Prostate gland (tissue), 2 donors: ENCODE results near the gene CHCHD3.

Experiments
- CTCF ChIP-seq, 4 experiments: fragments of 200-600 bp in 2 of 4; fragments of 450-650 bp in 2 of 4; sonication (generic) in 2 of 4; IDR thresholded peaks; 1 replicate in 3 of 4; 2 replicates in 1 of 4; pipeline ENCODE4 v1.5.1; 2016 to 2019; ENCODE audit warnings: antibody characterized with exemption in 4 of 4, mild to moderate bottlenecking in 2 of 4, moderate library complexity in 2 of 4
- POLR2A ChIP-seq: fragments of 450-650 bp; IDR thresholded peaks from one replicate; pipeline ENCODE4 v1.6.1; 2016; ENCODE audit warnings: antibody characterized with exemption, mild to moderate bottlenecking
- POLR2AphosphoS5 ChIP-seq: sonication (generic); formaldehyde crosslinking; IDR thresholded peaks from one replicate; pipeline ENCODE4 v1.6.1; 2017; ENCODE audit warnings: antibody characterized with exemption

DNA sequence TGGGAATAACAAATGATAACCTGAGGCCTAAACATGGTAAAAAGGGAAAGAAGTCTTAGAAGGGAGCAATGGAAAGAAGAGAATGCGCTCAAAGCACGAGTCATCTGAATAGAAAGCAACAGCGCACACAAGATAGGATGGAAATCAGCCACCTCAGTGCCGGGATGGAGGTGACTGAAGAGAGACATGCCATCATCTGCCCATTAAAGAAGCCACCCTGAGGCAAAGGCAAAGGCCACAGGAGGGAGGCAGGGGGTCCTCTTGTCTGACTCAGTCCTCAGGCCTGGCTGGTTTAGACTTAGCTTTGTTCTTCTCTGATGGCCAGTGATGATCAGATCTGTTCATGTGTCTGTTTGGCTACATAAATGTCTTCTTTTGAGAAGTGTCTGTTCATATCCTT lies 180.6 kb downstream of the CHCHD3 start:
- TF ChIP-seq CTCF (IDR thresholded peaks at IDR 0.05): no peak
- TF ChIP-seq POLR2A: no peak
- TF ChIP-seq POLR2AphosphoS5: no peak
